LNCaP clone FGC (cell line): ENCODE results near the gene SLC43A1.
A peak's percentile ranks its signal among the peaks of the same experiment; 100 is the strongest.

Experiments
- DNase-seq: peaks from one replicate; pipeline ENCODE4 v3.0.0-alpha.2; 2011; ENCODE audit warnings: low read depth
- H3K4me3 ChIP-seq: 2 replicates; pipeline ENCODE4 v1.5.1; 2011; ENCODE audit warnings: mild to moderate bottlenecking, low read depth, low read length, control low read depth
- TF ChIP-seq, protein P1 (sequence below): IDR thresholded peaks from 2 replicates; pipeline ENCODE4 v1.5.1; 2012; ENCODE audit warnings: mild to moderate bottlenecking; ENCODE audit not compliant: control insufficient read depth, insufficient read depth; ENCODE audit errors: extremely low read depth

Gene SLC43A1

GRCh38 chr11:57514538-57515331 is 767 bp downstream of the SLC43A1 start:
- TF ChIP-seq, protein P1, sequence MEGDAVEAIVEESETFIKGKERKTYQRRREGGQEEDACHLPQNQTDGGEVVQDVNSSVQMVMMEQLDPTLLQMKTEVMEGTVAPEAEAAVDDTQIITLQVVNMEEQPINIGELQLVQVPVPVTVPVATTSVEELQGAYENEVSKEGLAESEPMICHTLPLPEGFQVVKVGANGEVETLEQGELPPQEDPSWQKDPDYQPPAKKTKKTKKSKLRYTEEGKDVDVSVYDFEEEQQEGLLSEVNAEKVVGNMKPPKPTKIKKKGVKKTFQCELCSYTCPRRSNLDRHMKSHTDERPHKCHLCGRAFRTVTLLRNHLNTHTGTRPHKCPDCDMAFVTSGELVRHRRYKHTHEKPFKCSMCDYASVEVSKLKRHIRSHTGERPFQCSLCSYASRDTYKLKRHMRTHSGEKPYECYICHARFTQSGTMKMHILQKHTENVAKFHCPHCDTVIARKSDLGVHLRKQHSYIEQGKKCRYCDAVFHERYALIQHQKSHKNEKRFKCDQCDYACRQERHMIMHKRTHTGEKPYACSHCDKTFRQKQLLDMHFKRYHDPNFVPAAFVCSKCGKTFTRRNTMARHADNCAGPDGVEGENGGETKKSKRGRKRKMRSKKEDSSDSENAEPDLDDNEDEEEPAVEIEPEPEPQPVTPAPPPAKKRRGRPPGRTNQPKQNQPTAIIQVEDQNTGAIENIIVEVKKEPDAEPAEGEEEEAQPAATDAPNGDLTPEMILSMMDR = no peak
- DNase-seq = no peak

DNA sequence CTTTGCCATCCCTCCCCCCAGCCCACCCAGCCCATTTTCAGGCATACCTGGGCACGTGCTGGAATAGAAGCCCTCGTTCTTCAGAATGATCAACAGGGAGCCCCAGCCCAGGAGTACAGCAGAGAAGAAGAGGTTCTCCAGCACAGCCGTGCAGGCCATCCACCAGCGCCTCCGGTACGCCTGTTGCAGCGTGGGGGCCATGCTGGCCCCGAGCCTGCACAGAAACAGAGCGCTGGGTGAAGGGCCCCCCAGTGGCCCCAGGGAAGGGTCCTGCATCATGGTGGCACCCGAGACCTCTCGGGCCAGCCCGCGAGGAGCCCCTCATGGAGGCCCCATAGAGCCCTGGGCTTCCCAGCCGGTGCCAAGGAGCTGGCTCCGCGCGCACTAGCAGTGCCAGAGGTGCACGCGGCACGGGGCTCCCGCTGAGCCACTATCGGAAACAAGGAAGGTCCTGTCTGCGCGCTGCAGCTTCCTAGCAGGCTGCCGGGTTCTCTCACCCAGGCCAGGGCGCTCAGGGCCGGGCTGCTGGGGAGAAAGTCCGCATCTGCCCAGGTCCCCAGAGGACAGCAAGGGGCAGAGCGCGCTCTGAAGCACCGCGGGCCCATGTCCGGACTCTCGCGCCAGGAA is 1.5 kb downstream of the SLC43A1 start:
- H3K4me3 ChIP-seq = peak overlapping the region; percentile 87
- no peak for DNase-seq
- TF ChIP-seq, protein P1 = no peak

More at GRCh38 chr11:57514538-57515331, 767 bp downstream of the SLC43A1 start:
- H3K4me3 ChIP-seq = peak overlapping the region; percentile 87

GRCh38 chr11:57513452-57513795 is 2.1 kb downstream of the SLC43A1 start:
- H3K4me3 ChIP-seq = peak overlapping the region; percentile 87
- TF ChIP-seq, protein P1 = no peak
- DNase-seq = no peak

- peak overlapping the region; percentile 87; the same call in 1 of the 2 replicates for H3K4me3 ChIP-seq
- TF ChIP-seq, protein P1 = no peak
- DNase-seq = no peak
Measured at GRCh38 chr11:57512646-57513451, 2.7 kb downstream of the SLC43A1 start.

- TF ChIP-seq, protein P1 = no peak
- no peak overlapping the region for H3K4me3 ChIP-seq
- DNase-seq = no peak
Measured at GRCh38 chr11:57511741-57512430, 3.6 kb downstream of the SLC43A1 start.

DNA sequence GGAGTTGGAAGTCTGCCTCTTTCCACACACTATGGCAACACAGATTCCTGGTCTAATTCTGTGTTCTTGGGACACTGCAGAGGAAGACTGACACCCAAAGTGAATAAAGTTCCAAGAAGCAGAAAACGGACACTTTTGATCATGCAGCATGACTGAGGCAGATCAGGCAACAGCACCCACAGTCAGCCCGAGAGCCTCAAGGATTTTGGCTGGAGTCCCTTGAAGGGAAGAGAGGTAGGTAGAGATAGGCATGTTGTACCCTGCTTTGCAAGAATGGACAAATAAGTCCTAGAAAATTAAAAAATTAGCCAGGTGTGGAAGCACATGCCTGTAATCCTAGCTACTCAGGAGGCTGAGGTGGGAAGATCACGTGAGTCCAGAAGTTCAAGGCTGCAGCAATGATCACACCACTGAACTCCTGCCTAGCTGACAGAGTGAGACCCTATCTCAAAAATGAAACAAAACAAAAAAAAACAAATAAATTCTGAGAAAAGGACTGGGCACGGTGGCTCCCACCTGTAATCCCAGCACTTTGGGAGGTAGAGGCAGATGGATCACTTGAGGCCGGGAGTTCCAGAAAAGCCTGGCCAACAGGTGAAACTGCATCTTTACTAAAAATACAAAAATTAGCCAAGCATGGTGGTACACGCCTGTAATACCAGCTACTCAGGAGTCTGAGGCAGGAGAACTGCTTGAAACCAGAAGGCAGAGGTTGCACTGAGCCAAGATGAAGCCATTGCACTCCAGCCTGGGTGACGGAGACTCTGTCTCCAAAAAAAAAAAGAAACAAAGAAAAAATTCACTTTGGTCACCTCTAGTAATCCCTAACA is 6.9 kb downstream of the SLC43A1 start:
- TF ChIP-seq, protein P1 = no peak
- DNase-seq = no peak

More for the DNA sequence above, 6.9 kb downstream of the SLC43A1 start:
- H3K4me3 ChIP-seq = no peak overlapping the region
